Left renal cortex interstitium (tissue), 4 donors: Measurements from ENCODE around the gene YES1. TPM values are rescaled to one million over a fixed set of nuclear protein-coding genes. Genes with fewer than 3 reads are reported as not detected.
"Not testable (repeated sequence)": the region's sequence is repeated elsewhere in the genome, so short reads cannot be mapped to it uniquely, and the experiment has no call there.

Experiments used
- DNase-seq, 4 donors: peaks; one replicate each; pipeline ENCODE4 v3.0.0-alpha.2; 2013; ENCODE audit warnings: low read depth in 4 of 4, low spot score in 2 of 4, missing footprints in 1 of 4
- polyA plus RNA-seq, 4 donors: library from polyadenylated mRNA; unstranded; fragments of 120-200 nt; gene quantifications; one replicate each; pipeline ENCODE4 v1.2.1, GENCODE V29; 2013; ENCODE audit not compliant: insufficient read length in 4 of 4

The YES1 gene
- polyA plus RNA-seq, 4 donors = 60.8 to 71.2 (median 69.0) TPM

DNA sequence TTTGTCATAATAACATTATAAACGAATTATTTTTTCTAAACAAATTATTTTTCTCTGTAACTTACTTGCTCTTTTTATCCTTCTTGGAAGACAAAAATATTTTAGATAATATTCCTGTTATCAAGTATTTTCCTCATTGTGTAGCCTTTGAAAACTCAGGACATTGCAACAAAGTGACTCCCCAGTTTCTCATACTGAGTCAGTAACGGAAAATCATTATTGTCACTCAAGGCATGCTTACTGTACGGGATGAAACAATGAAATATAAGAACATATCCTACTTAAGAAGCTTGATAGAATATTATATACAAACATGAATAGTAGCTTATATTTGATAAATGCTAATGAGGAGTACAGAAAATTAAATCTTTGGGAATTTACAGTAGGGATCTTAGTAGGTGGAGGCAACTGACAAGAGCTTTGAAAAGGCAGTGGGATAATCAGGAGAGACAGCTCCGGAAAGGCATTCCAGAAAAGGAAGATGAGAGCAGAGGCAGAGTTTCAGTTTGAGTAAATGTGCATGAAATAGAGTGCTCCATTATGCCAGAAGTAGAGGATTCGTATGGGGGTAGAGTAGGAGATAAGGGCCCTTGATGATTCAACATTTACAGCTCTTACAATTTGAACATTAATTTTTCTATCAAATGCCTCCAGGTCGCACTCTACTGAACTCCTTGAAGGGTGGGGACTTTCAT, 14.0 kb upstream of the YES1 start:
- DNase-seq = no peak

DNA sequence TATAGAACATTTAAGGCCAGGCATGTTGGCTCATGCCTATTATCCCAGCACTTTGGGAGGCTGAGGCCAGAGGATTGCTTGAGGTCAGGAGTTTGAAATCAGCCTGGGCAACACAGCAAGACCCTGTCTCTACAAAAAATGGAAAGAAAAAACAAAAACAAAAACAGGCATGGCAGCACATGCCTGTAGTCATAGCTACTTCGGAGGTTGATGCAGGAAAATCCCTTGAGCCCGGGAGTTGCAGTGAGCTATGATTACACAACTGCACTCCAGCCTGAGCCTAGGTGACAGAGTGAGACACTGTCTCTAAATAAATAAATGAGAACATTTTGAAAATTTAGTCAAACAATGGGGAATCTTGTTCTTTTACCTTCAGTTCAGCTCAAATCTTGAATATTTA, 12.1 kb upstream of the YES1 start:
- no peak for DNase-seq

DNA sequence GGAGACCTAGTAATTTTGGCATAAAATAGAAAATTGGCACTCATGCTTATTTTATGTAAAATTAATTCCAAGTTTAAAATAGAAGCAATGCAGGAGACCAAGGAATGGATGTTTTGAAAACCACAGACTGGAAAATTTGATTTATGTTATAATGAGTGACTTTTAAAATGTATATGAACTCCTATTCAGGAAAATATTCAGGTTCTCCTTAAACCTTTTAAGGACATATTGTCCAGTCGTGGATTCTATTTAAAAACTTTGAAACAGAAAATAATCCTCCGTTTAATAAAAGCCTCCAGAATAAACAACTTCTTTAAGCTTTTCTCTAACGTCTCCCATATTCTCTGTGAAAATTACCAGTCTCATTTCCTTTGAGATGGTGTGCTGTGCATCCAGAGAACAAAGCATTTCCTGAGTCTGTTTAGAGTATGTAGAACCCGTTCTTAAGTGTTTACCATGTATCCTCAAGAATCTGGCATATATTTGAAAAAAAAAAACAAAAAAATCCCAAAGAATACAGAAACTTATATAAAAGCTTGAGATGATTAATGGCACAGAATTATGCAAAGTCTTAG, 8.6 kb upstream of the YES1 start:
- no peak for DNase-seq

DNA sequence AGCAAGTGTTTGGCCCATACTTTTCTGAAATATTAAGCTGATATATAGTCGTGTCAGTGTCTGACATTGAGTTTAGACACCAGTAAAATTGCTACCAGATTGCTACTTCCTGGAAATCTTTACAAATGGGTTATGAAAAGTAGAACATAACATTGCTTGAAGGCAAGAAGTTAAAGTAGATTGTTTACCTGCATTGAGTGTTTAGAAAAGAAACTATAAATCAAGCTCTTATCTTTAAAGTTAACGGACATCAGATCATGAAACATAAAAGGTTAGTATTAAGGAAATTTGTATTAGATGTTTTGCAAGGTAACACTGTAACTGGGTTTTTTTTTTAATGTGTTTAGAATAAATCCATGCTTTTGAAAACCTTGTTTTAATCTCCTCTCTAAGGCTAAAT, 4.8 kb upstream of the YES1 start:
- no peak for DNase-seq

DNA sequence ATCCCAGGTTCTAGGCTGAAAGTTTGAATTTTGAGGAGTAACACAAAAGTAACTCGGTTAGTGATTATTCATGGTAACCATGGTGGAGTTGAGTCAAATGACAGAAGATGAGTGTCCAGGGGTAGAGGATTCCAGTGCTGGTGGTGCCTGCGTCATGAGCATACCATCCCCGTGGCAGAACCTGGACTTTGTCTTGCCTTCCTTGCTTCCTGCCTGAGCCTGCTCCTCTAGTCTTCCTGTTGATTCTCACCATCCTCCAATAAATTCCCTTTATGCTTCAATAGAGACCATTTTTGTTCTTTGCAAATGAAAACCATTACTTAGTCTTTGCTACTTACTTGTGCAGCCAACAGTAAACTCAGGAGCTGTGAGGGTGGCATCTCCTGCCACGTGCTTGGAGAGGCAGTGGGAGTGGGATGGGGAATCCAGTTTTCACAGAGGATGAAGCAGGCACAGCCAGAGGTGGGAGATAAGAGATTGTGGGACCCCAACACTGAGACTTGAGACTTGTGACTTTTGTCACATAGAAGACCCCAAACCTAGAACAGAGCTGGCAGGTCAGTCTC, 4.1 kb upstream of the YES1 start:
- DNase-seq = no peak

DNA sequence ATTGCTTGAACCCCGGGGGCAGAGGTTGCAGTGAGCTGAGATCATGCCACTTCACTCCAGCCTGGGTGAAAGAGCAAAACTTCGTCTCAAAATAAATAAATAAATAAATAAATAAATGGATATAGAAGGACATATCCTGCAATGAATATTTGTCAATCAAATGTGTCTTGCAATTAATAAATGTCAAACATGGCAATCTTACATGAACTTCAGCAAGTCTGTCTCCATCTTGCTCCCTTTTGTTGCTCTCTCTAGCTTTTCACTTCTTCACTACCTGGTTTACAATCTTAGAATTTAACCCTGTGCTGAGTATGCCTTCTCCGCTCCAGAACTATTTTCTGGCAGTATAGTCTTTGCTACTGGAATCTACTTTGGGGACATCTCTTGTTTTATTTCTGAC, 3.3 kb upstream of the YES1 start:
- DNase-seq = no peak

DNA sequence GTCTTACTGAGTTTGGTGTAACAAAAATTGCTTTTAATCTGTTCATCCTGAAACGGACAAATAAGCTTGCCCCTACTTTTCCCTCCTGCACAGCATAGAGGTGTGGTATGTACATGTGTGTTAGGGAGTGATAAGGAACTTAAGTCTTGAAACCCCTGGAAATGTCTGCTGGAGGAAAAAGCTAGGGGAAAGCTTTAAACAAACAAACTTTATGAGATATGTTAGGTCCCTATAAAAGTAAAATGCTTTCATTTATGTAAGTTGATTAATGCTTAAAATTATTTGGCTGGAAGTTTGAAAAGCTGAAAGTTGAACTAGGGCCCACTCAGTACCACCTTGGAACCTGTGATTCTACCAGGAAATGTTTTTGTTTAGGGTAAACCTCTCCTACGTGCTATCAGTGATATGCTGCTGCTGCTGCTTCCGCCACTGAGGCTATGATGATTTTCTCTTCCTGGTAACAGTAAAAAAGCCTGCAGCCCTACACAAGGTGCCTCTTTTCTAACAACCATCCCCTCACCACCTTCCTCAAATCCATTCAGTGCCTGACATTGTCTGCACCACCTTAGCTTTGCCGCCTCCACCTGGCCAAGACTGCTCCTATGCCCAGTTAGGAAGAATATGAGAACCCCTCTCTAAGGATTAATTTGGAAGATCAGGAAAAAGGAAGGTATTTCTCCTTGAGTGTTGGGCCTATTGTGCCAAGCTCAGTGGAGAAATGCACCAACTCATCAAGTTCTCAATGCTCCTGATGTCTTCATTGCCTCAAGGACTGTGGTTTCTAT, 2.5 kb upstream of the YES1 start:
- no peak for DNase-seq

DNA sequence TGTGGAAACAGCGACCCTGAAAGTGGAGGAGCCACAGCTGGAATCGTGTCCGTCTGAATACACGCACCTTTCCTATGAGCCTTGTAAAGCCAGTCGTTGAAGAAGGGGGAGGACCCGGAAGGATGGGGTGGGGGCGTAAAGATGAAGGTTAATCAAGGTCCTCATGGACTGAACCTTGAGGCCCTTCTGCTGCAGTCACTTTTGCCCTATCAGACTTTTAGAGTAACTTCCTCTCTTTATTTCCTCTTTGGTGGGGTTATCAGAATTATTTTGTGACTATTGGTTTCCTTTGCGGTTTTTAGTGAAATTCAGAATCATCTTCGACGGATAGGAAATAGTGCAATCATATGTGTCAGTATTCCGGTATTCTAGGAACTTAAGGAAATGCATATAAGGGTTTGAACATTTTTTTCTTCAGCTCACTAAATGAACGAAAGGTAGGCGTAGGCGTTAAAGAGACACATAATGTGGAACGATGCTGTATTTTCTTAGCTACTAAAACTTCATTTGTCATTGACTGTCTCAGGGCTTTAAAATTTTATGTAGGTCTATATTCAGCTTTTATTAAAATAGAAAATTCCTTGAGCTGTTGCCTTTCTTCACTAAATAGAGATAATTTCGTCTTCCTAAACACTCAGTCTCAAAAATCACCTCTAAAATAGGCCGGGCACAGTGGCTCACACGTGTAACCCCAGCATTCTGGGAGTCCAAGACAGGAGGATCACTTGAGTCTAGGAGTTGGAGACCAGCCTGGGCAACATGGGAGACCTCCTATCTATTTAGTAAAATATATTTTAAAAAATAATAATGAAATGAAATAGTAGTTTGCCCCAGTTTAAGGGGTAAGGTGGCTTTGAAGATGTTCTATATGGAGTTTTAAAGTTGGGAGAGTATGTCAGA, 1.4 kb upstream of the YES1 start:
- no peak for DNase-seq

DNA sequence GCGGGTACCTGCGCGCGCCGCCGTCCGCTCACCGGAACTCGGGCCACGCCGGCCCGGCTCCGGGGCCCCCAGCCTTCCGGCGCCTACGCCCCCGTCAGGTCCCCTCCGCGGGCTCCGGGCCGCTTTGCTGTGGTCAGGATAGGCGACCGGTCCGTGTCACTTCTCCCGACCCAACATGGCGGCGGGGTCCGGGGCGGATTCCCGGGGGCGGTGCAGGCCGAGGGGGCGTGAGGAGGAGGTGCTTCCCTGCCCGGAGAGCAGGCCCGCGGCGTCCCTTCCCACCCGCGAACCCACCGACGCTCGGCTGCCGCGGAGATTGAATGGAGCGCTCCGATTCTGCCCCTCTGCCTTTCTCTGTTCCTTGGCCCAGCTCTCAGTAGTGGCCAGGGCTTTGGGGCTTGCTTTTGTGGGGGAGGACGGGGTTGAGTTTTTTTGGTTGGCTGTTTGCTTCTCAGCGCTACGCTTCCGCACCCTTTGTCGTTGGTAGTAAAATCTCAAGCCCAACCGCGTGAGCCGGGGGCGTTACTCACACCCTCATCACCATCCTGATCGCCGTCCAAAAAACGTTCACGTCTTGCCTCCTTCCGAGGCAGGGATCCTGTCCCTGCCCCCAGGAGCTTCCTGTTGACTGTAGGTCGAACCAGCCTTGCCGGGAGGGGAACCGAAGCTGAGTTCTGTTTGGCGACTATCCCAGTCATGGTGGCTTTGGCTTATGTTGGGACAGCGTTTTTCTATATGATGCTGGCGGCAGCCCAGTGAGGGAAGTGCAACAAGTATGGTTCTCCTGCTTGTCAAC, 532 bp upstream of the YES1 start:
- peak; percentile 74 to 83 (median 76) for DNase-seq

DNA sequence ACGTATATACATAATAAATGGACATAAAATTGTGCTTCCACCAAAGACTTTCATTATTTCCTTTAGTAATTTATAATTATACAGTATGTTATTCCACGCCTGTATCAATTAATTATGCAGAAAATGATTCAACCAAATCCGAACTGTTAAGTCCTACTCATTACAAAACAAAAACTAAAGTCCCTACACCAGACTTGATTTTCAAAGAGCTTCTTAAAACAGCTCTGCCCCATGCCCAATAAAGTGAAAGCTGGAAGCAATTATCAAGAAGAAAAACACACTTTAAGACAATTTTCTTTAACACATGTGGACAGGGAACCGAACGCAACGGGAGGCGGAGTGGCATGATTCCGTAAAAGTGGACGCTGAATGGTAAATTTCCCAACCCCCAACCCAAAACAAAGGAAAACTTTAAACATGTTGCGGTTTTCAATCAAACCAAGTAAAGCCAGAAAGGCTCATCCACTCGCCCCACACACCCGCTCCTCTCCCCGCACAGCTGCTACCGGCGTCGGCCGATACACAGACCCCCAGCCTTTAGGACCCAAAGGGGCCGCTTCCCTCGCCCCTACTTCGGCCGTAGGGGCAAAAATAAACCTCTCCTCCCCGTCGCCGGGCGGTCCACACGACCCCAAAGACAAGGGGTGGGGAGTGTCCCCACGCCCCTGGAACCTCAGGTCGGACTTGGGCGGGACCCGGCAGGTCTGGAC, 705 bp downstream of the YES1 start:
- no peak for DNase-seq

DNA sequence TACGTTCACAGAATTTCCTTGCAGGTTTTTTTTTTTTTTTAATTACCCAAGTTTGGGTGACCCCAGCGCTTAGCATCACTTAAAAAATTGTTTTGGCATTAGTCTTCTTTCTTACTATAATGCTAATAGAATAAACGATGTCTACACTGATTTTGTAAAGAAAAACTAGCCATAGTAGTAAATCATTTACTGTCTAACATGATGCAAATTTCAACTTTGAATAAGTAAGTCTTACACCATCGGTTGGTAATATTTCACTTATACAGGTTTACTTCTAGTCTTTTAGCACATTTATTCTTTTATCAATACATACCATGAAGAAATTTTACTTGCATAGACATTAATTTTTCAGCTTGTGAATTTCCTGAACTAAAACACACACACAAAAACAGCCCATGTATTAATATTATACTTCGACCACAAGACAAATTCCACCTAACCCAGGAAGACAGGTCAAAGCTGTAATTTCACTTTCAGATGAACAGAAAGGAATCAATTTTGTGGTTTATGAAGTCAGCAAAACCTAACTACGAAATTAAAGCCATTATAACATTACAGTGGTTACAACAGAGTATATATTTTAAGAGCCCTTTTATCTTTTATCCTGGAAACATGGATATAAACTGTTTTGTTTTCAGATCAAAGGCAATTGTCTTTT, 1.9 kb downstream of the YES1 start:
- DNase-seq = no peak

DNA sequence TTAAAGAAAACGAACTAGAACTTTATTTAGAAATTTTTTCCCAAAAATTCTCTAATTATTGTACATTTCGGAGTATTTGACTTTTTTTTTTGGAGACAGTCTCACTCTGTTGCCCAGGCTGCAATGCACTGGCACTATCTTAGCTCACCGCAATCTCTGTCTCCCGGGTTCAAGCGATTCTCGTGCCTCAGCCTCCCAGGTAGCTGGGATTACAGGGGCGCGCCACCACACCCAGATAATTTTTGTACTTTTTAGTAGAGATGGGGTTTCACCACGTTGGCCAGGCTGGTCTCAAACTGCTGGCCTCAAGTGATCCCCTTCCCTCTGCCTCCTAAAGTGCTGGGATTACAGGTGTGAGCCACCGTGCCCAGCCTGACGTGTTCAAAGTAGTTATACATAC, 2.8 kb downstream of the YES1 start:
- not testable (repeated sequence) for DNase-seq

DNA sequence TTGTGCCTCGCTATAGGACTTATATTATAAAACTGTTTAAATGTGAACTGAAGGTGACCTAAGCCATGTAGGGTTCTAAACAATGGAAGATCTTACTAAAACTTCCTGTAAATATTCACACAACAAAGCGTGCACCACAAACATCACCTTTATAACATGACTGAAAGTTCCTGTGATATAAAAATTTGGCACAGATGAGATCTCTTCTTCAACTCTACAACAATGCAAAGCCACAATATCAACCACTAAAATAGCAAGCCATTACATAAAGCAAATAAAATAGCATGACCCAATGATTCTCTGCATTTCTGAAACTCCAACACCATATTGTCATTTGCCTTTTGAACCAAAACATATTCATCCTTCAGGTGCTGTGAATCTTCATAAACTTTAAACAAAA, 3.5 kb downstream of the YES1 start:
- no peak for DNase-seq

DNA sequence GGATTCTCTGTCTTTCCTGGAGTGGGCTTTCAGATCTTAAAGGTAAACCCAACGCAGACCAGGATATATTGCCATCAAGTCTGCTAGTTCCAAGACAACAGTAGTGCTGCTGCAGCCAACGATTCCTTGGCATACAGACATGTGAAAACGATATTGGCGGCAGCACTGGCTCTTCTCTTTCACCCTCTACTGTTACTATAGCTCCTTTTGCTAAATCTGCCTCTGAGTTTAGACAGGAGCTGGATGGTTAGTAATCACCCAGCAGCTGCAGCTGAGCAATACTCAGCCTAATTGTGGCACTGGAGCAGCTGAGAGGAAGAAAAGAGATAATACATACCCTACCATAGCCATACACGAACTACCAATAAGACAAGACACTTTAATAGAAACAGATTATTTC, 4.0 kb downstream of the YES1 start:
- no peak for DNase-seq

DNA sequence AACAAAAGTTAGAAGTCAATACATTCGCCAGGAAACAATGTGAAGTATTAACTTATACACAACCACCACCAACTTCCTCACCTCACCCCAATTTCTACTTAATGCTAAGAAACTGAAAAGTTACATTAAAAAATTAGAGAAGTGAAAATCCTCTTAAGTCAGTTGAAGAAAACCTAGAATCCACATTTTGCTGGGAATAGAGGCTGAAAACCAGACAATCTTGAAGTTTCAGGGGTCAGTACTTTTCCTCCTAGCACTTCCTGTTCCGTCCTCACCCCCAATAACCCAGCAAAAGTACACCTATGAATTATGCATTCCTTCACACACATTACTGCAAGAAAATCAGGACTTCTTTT, 6.3 kb downstream of the YES1 start:
- no peak for DNase-seq

DNA sequence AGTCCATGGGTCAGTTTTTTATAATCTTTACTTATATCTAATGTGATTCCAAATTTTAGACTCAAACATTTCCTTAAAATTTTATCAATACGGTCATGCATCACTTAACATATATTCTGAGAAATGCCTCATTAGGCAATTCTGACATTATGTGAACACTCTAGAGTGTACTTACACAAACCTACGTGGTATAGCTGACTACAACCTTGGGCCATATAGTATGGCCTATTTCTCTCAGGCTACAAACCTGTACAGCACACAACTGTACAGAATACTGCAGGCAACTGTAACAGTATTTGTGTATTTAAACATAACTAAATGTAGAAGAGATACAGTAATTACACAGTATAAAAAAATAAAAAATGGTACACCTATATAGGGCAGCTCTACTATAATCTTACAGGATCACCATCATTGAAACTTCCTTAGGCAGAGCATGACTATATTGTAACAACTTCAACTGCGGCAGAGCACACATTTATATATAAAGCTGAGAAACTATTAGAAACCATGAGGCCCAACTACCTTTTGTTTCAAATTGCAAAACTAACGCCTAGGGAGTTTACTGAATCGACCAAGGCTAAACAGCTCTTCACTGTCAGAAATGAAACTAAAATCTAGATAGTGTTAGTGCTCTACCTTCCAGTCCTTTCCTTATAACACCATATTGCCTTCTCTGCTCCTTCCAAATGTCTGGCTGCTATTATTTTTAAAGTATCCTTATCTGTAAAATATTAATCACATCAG, 6.9 kb downstream of the YES1 start:
- DNase-seq = no peak

DNA sequence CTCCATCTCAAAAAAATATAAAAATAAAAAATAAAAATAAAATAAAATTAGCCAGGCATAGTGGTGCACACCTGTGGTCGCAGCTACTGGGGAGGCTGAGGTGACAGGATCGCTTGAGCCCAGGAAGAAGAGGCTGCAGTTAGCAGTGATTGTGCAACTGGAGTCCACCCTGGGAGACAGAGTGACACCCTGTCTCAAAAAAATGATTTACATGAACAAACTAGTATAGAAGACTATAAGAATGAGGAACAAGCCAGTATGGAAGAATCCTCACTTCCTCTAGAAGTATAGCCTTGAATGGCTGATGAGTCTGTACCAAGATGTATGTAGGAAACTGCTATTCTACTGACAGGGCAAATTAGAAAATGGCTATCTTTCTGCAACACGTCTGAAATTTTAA, 10.9 kb downstream of the YES1 start:
- no peak for DNase-seq

DNA sequence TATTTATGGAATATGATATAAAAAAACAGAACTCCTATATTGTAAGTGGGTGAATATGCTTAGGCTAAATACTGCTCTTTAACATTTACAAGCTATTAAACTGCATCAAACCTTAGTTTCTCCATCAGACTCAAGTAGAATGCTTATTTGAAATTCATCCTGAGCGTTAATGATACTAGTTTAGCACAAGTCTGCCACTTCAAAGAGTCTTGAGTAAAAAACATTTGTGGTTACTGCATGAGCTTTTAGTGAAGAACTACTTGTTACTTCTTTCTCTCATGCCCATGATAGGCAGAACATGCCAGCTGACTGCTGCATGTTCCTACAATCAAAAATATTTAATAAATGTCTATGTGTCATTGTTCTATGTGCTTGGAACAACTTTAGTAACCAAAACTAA, 12.1 kb downstream of the YES1 start:
- no peak for DNase-seq
